ENCODE data around the gene MRPS22. TPM values are rescaled to one million over a fixed set of nuclear protein-coding genes. Genes with fewer than 3 reads are reported as not detected.
"Not testable (repeated sequence)": the region's sequence is repeated elsewhere in the genome, so short reads cannot be mapped to it uniquely, and the experiment has no call there.

The MRPS22 gene
- polyA plus RNA-seq, 3 donors, result 57.5 to 60.3 (median 58.3) TPM

DNA sequence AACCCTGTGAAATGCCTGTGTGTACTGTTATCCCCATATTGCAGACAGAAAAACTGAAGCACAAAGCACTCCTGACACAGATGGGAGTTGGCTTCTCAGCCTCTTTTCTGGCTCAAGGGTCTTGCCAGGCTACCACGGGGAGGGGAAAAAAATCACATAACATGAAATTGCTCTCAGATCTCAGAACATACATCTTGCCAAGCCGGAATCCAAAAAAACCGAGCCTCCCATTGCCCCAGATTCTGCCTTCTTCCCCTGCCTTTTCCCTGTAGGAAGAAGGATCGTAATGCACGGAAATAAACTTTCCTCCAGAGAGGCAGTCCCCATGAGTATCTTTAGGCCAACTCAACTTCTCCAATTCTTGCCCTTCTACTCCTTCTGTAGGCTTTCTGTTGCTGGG lies 16.6 kb upstream of the MRPS22 start:
- DNase-seq, result no peak

DNA sequence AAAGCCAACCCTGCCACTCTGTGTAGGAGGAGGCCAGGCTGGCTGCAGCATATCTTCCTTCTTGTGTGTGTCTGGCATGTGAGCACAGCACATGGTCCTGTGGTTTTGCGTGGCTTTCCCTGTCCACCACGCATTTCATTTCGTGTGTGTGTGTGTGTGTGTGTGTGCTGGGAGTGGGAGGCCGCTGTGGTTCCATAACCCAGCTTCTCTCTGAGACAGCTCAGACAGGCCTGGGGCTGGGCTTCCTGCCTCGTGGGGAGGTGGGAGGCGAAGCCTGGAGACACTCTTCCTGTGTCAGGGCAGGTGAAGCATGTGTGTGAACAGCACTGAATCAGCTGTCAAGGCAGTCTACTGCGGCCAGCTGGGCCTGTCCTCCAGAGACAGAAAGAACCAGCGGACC lies 16.0 kb upstream of the MRPS22 start:
- no peak for DNase-seq

DNA sequence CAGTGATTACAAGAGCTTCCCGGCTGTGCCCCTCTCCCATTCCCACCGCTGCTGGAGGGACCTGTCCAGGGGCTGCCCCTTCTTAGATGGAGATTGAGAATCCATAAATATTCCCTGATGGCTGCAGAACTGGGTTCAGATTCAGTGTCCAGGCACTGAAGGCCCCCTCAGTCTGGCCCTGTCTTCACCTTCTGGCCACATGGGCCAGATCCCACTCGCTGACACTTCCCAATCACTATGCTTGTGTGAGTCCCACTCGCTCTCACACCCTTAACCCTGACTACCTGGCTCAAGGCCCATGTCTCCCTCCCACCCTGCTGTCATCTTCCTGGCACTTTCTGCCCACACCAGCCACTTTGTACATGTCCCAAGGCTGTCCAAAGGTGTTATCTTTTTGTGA lies 15.5 kb upstream of the MRPS22 start:
- no peak for DNase-seq

DNA sequence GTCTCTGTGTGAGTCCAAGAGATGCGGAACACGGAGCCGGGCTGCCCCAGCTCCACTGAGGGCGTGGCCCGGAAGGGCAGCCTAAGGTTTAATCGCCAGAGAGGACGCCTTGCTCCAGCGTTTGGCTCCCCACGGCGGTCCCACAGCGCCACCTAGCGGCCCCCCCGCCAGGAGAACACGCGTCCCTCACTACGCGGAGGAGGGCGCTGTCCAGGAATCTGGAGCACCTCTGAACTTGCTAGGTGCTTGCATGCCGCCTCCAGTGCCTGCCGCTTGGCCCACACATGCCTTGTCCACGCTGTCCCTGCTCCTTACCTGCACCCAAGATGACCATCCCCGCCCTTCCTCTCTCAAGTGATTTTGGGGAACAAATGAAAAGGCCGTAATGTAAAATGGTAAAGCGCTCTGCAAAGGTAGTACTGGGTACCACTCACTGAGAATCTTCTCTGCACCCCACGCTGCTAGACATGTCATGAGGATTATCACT lies 14.4 kb upstream of the MRPS22 start:
- peak; percentile 77 for DNase-seq

DNA sequence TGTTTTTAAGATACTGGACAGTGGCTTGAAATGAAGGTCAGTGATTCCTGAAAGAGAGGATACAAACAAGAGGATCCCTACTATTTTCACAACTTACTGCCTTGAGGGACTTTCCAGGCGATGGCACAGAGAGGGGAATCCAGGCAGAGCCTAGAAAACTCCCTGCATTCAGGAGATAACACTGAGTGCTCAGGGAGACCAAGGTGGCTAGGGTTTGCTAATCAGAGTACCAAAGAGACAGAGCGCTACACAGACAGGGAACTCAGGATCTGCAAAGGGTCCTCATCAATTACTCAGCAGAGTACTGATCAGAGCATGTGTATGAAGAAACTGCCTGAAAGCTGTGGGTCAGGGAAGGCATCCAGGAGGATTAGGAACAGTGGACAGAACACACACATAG lies 11.7 kb upstream of the MRPS22 start:
- no peak for DNase-seq

DNA sequence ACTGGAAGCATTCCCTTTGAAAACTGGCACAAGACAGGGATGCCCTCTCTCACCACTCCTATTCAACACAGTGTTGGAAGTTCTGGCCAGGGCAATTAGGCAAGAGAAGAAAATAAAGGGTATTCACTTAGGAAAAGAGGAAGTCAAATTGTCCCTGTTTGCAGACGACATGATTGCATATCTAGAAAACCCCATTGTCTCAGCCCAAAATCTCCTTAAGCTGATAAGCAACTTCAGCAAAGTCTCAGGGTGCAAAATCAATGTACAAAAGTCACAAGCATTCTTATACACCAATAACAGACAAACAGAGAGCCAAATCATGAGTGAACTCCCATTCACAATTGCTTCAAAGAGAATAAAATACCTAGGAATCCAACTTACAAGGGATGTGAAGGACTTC lies 9.1 kb upstream of the MRPS22 start:
- not testable (repeated sequence) for DNase-seq

DNA sequence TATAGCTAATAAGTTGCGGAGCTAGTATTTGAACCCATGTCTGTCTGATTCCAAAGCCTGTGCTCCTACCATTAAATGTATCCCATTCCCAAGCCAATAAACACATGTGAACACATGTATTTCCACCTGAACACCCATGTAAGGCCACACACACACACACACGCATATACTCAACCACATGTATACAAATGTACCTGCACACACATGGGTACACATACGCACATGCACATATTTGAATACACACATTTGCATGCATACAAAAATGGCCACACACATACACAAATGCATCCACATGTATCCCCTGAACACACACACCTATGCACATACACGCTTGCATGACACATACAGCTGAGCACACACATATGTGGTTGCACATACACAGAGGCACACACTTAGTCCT lies 5.4 kb upstream of the MRPS22 start:
- no peak for DNase-seq

DNA sequence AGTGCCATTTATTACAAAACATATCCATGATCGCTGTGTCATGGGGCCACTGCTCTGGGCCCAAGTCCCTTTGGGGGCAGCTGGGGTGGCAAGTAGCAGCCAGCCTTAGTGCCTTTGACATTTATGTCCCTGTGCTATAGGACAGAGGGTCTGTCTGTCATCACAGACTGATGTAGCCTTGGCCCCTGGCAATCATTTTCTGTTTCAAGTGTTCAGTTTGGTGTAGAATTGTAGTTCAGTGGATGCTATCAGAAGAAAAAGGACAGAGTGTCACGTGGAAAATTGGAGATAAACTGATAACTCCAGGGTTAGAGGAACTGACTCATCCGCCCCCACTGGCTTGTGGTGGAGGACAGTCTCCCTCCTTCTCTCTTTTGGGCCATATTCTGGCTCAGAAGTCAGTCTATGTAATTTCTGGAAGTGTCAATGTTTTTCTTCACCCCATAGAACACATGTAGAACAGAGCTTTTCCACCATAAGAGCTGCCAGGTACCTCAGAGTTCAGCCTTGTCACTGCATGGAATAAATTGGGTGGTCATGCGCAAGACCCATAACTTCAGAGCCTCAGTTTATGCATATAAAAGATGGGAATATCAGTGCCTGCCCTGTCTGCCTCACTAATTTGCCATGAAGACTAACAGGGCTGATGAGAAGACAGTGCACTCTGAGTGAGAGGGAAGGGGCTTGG lies 4.5 kb upstream of the MRPS22 start:
- no peak for DNase-seq

DNA sequence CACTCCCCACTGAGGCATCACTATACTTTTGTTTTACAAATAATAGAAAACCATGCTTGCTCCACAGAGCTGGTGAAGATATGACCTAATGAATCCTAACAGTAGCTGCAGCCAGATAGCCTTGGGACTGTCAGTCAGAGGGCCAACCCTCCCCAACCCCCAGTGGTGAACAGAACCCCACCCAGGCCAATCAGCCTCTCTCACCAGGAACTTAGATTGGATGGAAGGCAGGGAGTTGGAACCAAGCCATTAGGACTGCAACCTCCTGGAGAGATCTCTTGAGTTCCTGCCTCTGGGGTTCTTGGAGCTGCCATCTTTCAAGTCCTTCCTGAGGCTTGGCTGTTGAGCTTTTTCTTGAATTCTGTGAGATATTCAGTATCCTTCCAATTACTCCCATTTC lies 3.0 kb upstream of the MRPS22 start:
- no peak for DNase-seq

DNA sequence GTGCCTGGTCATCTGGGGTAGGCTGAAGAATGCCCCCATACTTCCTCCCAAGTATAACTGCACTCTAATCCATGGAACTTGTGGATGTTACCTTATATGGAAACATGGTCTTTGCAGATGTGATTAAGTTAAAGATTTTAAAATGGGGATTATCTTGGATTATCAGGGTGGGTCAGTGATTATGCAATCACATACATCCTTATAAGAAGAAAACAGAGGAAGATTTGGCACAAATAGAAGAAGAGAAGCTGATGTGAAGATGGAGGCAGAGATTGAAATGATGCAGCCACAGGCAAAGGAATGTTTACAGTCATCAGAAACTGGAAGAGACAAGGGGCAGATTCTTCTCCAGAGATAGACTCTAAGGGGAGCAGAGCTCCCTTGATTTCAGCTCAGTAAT lies 1.8 kb upstream of the MRPS22 start:
- no peak for DNase-seq

DNA sequence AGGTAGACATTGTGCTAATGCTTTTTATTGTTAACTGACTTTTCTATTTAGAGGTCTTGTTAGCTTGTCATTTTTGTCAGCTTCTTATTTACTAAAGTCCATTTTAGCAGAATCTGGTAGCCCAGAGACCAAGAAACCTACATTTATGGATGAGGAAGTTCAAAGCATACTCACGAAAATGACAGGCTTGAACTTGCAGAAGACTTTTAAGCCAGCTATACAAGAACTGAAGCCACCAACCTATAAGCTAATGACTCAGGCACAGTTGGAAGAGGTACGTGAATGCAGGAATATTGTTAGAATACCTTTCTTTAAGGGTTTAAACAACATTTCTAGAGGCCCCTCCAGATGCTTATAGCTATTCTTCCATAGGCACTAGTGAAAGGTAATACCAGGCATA lies 3.0 kb downstream of the MRPS22 start:
- no peak for DNase-seq

DNA sequence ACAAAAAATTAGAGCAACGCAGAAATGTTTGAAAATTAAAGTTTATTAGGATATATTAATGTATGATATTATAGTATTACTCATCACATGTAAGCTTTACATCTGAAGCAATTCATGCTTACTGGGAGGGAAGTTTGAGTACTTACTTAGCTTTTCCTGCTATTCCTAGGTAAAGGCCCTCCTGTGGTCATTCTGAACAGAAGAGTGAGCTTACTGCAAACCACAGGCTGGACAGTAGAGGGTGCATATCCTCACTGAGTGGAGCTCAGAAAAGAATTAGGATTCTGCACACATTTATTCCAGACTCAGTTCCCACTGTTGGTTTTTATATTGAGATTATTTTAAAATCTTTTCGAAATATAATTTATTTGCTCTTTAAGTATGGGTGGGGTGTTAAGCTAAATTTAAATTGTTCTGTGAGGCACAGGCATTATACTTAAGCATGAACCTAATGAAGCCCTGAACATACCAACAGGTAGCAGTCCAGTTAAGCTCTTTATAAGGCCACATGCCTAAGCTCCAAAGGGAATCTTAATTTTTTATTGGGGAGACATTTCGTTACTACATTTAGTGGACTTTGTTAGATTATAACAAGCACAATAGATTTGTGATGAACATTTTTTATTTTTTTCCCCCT lies 10.2 kb downstream of the MRPS22 start:
- peak; percentile 38 for DNase-seq

DNA sequence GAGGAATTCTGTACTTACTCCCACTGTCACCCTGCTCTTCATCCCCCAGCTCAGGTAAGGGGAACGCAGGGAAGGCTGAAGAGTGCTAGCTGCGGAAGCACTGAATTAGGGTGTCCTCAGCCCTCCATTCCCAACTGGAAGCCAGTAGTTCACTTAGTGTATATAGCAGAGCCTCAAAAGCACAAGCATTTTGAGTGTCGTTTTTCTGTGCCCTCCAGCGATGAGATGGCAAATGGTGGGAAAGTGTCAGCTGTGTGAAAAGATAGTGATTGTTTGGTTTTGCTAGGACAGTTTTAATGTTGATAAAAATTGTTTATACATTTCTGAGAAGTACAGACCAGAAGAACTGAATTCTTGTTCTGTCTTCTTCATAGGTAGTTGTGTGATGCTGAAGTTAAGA lies 10.8 kb downstream of the MRPS22 start:
- no peak for DNase-seq

DNA sequence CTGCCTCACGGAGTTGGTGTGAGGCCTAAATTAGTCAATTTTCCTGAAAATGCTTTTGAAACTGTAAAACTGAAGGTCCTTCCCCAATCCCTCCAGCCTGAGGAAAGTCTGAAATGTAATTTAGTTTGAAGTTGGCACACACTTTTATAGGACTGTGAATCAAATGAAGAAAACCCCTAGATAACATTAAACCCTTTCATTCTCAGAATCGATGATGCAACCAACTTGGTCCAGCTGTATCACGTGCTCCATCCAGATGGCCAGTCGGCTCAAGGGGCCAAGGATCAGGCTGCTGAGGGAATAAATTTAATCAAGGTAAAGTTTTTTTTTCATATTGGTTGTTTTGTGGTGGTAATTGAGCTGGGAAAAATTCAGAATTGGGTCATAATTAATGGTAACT lies 11.7 kb downstream of the MRPS22 start:
- no peak for DNase-seq

DNA sequence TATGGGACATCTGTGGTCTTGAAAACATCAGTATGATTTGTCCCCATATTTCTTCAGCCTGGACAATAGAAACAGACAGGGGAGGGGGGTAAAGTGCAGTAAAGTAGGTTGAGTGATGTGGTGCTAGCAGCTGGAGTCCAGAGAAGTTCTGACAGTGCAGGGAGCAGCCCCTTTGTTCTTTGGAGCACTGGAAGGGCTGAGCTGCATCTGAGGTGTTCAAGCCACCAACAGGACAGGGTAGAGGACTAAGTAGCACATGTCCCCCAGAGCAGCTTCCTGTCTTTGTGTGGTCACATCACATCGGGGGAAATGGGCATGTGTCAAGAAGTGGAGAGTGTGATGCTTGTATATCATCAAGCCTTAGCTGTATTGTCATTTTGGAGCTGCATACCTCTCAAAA lies 12.1 kb downstream of the MRPS22 start:
- no peak for DNase-seq

DNA sequence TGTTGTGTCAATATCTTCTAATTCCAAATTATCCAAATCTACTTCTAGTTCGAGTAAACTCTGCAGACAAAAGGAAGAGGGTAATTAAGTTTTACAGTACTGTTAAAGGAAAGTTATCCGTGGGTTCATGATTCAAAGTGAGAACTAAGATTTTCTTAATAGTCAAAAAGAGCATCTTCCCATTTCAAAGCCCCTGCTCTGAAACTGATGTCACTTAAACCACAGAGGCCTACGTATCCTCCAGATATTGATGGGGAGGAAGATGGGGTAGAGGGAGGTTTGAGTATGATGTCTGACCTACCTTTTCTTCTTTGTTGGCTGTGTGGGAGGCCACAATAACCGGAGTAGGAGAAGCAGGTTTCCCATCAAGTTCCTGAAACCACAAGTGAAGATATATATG lies 14.1 kb downstream of the MRPS22 start:
- no peak for DNase-seq

DNA sequence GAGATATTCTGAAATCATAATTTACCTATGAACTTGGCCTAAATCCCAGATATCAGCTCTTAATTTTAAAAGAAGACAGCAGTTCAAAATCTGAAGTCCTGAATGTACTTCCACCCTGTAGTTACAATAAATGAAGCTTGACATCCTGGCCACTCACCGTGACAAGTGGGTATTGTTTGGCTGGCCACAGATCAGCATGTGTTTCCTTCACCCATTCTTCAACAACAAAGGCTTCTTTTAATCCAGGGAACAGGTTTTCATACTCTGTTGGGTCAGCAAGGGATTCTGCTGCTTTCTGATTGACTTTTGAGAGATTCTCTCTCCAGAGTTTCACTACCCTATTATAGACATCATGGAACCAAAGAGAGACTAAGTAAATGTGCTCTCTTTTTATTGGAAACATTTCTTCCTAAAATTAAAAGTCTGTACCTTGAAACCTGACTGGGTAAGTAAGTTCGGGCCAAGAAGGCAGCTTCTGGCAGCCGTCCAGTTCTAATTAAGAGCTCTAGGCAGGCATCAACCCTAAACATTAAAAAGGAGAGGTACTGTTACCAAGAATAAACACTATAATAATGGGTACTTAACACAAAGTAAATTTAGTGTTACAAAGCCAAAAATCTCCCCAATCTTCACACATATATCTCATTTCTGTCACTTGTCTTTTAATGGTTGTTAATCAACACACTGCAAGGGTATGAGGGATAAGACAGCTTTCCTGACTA lies 15.2 kb downstream of the MRPS22 start:
- no peak for DNase-seq

DNA sequence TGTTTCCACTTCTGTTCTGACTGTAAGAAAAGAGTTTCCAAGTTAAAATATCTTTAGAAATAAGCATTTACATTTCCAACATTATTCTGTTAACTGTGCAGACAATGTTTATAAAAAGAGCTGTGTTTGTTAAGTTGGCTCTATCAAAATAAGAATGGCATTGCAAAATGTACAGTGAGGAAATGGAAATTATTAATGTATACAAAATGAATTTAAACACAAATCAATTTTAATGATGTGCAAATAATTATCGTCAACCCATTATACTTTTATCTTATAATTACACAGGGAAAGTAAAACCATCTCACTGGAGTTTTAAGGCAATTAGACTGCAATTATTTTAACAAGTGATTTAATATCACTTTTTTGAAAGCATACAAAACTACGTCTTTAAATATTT lies 17.5 kb downstream of the MRPS22 start:
- no peak for DNase-seq

DNA sequence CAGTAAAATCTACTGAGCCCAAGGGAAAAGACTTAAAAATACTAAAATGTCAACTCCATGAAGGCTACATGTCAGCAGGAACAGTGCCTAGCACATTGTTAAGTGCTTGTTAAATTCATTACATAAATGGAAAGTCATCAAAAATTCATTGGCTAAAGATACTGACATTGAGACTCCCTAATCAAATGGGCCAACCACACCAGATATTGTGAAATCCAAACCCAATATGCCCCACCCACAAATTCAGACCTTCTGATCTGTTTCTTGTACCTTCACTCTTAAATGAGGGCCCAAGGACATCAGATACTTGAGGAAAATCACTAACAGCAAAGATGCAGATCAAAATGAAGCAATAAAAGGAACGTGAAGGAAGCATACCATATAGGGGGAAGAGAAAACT lies 20.7 kb downstream of the MRPS22 start:
- no peak for DNase-seq

DNA sequence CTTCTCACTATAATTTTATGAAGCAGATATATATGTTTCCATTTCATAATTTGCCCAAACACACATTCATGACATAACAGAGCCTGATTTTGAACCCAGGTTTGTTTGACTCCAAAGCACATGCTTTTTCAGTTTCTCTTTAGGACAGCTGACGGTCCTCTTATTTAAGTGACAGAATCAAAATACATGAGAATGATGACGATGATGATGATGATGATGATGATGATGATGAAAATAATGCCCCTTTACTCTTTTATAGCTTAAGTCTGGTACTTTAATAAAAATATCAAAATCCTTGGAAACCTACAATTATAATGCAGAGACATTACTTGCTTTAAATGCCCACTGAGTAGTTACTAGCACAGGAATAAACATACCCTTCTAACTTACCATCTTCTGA lies 30.3 kb downstream of the MRPS22 start:
- no peak for DNase-seq

DNA sequence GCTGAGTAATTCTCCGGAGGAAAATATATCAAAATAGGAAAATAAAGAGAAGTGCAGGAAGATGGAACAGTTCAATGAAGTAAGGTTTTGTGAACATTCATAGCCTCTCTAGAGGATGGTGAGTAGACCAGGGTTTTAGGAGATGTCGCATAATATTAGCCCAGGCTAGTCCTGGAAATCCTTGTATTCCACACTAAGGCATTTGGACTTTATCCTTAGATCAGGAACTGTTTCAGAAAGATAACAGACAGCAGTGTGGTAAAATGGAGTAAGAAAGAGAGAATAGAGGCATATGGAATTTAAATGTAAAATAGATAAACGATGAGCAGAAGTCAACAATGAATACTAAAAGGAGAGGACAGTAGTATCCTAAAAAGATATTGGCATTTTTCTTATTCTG lies 33.6 kb downstream of the MRPS22 start:
- no peak for DNase-seq

DNA sequence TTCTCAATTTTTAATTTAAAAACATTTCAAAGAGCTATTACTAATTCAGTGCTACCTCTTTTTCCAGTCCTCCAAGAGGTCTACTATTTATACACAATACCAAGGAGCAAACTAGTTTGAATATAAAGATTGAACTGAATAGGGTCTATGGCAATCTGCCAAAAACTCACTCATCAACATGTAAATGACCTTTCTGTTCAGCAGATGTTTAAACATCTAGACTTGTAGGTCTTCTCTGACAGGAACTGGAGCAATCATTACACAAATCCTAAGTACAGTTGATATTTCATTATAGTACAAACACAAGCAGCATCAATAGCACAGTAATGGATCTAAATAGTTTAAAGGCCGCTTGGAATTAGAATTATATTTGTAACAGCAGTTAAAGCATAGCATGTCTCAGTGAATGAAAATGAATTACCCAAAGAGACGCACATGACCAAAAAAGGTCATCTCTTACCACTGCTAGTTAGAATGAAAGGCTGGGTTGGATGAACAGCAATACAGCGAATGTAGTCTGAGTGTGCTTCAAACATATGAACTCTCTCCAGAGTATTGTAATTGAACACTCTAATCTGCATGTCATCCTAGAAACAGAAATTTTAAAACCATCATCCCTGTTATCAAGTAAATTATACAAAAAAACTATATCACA lies 34.9 kb downstream of the MRPS22 start:
- DNase-seq, result no peak

DNA sequence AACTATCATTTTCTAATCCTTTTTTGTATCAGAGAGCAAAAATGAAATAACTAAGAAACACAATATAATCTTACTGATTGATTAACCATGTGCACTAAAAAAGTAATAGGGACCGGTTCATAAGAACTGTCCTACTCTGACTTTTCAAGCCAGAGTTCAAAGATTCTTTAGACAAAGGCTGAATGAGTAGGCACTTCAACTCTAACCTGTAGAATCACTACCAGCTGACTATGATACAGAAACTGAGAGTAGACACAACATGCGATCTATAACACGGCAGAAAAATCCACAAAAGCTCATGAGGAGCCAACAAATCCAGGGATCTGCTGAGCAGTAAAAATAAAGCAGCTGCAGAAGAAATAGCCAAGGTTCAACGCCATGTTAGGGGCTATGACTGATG lies 36.8 kb downstream of the MRPS22 start:
- no peak for DNase-seq
